ENCODE data around the gene PRPF6.

DNA sequence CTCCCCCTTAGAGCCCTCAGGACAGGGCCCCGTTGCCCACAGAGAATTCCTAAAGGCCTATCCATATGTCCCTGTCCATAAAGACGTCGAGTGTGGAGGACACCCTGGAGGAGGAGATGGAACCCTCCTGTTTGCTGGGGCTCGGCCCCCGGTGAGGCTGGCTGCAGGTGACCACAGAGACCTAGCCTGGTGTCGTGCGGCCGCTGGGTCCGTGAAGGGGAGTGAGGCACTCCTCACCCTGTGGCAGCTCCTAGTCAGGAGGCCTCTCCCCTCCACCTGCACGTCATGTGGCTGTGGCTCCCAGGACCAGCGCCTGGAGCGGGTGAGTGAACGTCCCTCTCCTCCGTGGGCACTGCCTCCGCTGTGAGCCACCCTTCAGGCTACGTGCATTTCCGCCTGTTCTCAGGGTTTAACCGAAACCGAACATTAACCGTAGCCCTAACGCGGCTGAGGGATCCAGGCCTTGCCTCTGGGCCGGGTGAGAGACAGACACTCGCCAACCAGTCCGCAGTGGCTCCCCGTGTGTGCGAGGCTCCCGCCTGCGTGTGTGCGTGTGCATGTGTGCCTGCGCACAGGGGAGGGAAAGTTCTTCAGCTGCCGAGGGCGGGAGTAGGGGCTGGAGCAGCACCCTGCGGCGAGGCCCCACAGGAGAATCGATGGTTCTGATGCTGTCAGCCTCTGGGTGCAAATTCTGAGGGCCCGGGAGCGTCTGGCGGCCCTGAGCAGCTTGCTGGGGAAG lies 76.1 kb downstream of the PRPF6 start:
- no peak for TF ChIP-seq TCF7L2 (IDR thresholded peaks at IDR 0.05; ENCODE audit: low read depth, low read length)
- TF ChIP-seq, protein P1, sequence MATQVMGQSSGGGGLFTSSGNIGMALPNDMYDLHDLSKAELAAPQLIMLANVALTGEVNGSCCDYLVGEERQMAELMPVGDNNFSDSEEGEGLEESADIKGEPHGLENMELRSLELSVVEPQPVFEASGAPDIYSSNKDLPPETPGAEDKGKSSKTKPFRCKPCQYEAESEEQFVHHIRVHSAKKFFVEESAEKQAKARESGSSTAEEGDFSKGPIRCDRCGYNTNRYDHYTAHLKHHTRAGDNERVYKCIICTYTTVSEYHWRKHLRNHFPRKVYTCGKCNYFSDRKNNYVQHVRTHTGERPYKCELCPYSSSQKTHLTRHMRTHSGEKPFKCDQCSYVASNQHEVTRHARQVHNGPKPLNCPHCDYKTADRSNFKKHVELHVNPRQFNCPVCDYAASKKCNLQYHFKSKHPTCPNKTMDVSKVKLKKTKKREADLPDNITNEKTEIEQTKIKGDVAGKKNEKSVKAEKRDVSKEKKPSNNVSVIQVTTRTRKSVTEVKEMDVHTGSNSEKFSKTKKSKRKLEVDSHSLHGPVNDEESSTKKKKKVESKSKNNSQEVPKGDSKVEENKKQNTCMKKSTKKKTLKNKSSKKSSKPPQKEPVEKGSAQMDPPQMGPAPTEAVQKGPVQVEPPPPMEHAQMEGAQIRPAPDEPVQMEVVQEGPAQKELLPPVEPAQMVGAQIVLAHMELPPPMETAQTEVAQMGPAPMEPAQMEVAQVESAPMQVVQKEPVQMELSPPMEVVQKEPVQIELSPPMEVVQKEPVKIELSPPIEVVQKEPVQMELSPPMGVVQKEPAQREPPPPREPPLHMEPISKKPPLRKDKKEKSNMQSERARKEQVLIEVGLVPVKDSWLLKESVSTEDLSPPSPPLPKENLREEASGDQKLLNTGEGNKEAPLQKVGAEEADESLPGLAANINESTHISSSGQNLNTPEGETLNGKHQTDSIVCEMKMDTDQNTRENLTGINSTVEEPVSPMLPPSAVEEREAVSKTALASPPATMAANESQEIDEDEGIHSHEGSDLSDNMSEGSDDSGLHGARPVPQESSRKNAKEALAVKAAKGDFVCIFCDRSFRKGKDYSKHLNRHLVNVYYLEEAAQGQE (IDR thresholded peaks at IDR 0.05; ENCODE audit: insufficient read depth in 1 of 2, low read depth in 2 of 2, low read length in 1 of 2): no peak
- TF ChIP-seq, protein P2, sequence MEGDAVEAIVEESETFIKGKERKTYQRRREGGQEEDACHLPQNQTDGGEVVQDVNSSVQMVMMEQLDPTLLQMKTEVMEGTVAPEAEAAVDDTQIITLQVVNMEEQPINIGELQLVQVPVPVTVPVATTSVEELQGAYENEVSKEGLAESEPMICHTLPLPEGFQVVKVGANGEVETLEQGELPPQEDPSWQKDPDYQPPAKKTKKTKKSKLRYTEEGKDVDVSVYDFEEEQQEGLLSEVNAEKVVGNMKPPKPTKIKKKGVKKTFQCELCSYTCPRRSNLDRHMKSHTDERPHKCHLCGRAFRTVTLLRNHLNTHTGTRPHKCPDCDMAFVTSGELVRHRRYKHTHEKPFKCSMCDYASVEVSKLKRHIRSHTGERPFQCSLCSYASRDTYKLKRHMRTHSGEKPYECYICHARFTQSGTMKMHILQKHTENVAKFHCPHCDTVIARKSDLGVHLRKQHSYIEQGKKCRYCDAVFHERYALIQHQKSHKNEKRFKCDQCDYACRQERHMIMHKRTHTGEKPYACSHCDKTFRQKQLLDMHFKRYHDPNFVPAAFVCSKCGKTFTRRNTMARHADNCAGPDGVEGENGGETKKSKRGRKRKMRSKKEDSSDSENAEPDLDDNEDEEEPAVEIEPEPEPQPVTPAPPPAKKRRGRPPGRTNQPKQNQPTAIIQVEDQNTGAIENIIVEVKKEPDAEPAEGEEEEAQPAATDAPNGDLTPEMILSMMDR (IDR thresholded peaks at IDR 0.05): no peak
